GM21717 (cell line): ENCODE measurements around the gene MRPL53.
"Not testable (repeated sequence)": the region's sequence is repeated elsewhere in the genome, so short reads cannot be mapped to it uniquely, and the experiment has no call there.

Source experiments
- ATAC-seq: cut with Tn5 transposase; IDR thresholded peaks from one replicate; pipeline ENCODE4 v1.9.1; 2021; ENCODE audit warnings: mild to moderate bottlenecking, moderate library complexity; ENCODE audit not compliant: unreplicated experiment

MRPL53 gene

DNA sequence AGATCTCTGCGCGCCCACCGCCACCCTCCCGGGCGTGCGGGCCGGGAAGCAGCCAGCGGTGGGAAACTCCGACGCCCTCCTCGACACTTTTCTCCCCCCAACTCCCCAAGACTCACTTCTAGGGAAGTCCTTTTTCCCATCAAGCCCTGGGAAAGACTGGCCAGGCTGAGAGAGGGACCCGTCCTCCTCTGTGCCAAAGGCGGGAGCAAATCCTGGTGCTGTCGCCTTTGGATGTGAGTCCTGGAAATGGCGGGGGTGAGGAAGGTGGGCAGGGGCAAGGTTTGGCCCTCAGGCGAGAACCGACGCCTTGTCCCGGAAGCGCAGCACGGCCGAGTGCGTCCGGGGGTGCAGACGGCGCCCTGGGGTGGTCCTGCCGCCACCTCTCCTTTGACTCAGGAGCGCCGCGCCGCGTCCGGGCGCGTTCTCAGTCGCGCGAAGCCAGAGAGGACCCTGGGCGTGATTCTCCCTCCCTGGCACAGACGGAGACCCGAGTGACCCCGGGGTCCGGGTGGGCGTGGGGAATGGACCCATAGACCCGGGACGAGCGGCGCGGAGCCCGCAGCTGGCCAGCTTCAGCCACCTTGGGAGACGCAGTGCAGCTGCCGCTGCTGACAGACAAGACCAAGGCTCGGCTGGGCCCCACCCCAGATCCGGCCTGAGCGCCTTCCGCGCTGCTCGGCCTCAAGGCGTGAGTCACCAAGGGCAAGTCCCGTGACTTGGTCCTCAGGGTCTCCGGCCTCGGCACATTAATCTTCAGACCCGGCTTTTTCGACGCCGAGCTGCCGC lies 30.4 kb upstream of the MRPL53 start:
- no peak for ATAC-seq

DNA sequence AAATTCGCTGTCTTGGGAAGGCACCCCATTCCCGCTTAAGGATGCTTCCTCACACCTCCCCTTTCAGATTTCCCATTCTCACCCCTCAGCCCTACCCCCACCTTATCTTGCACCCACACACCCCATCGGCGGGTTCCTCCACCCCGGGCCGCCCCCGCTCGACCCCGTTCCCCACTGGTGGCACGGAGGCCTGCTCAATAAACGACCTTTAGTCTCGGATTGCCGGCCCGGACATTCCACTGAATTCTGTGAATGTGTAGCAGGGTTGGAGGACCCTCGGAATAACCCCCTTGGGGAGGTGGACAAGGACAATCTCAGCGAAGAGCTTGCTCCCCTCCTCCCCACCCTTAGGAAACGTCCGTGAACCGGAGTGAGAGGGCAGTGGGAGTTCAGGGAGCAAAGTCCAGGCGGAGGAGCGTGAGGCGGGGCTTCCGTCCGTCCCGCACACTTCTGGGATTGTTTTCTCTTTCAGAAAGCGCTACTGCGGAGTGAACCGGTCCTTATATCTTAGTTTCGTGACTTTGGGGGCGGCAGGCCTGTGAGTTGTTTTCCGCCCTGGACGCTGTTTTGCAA lies 29.8 kb upstream of the MRPL53 start:
- no peak for ATAC-seq

DNA sequence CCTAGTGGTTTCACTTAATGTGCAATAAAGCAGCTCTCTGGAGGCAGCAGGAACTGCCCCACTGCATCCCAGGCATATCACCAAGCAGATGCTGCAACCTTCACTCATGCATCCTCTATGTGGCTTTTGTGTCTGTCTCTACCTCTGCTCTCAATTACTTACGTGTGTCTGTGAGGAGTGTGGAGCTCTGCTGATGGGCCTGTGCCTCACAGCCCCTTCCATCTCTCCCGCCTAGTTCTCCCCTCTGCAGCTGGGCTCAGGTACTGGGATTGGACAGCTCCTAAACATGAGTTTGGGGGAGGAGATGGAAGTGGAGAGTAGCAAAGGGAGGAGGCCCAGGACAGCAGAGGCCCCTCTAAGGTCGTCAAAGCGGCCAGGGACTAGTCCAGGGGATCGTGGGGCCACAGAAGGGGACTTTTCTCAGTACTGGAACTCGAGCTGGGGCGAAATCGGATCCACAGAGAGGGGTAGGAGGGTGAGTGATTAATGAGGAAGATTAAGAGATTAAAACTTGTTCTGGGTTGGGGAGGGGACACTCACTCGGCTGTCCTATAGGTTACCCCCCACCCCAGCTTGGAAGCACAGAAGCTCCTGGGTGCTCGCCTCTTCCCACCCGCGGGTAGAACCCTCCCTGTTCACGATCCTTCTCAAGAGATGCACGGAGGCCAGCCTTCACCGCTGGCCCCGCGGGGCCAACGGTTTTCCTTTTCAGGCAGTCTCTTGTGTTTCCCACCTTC lies 29.0 kb upstream of the MRPL53 start:
- ATAC-seq = no peak

DNA sequence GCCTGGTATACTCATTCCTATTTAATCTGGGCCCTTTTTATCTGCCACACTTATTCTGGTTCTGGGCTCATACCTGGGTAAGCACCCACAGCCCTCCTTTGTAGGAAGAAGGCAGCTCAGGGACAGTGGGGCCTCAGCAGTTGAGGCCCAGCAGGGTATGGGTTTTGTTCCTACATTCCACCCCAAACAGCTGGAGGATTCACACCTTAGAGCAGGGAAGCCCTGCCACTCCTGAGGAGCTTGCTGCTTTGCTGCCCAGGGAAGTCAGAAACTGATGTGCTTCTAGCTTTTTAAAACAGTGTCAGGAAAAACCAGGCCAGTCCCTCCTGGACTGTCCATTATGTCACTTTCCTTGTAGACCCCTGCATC lies 28.1 kb upstream of the MRPL53 start:
- ATAC-seq = no peak

DNA sequence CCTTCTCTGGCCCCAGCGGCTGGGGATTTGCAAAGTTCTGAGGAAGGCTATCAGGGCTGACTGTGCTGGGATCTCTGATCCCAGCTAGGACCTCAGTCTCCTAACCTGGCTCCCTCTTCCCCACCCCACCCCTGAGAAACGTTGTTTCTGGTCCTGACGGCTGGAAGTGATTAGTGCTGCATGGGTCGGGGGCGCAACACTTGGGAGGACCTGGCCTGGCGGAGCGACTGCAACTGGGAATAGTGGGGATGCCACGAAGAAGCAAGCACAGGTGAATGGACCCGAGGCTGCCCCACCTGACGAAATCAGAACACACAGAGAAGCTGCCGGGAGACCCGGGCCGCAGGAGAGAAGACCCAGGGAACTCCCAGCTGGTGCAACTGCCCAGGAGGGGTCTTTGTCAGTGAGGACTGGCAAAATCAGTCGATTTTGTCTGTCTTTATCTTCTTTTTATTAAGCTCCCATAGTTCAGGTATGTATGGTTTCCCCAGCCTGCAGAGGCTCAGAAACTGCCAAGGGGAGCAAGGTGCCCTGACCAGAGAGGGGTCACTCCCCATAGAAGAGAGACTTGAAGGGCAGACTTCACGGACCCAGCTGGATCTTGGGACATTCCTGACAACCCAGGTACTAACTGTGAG lies 27.6 kb upstream of the MRPL53 start:
- ATAC-seq = no peak

DNA sequence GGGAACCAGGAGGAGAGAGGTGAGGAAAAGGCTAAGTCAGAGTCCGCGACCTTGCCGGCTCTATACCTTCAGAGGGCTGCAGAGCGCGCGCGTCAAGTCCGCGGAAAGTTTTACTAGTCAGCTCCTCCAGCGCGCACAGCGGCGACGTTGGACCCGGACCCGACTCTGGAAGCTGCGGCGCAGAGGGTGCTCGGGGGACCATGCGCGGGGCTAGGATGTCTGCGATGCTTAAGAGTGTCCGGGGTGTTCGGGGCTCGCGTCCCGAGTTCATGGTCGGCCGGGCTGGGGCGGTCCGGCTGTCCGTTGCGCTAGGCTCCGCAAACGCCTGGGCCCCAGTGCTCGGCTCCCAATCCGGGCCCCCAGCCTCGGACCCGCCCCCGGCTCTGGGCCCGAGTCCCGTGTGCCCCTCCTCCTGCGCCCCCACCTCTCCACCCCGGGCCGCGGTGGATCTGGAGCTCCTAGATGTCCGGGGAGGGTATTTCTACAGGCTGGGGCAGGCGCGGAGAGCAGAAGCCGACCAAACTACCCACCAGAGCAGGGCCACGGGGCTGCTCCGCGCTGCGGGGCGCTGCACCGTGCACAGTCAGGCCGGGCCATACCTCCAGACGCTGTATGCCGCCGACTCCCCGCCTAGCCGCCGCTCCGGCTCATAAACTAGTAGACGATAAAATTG lies 26.9 kb upstream of the MRPL53 start, which contains the start of gene LBX2:
LBX2 (minus strand) TSS at position 337 of the 673 bp plus-strand sequence; CDS start at position 271, 66 bp downstream.
- no peak for ATAC-seq

DNA sequence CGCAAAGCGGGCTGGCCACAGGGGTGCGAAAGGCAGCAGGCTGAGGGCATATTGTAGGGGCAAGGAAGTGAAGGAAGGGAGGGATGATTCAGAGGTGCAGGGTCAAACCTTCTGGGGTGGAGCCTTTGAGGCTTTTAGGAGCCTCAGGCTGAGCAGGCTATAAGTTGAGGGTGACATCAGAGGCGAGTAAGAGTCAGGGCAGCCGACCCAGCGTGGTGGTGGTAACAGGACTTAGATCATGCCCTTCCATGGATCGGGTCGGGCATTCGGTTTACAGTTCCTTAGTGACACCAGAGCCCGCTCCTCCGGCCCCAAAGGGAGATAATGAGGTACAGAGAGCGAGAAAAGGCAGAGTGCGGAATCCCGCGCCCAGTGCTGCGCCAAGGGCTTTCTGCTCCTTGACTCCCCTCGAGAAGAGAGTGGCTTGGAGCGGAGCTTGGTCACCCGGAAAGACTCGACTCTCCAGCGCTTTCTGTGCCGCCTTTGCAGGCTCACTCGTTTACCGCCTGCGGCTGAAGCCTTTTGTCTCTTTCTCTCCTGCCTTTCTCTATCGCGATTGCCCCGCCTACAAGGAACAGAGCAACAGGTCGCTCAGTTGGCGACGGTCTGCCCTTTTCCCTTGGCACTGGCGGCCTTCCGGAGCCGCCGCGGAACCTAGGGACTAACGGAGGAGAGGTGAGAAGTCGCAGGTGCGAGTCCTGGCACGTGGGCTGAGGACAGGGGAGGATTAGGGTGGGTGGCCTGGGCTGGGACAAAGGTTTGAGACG lies 26.2 kb upstream of the MRPL53 start:
- no peak for ATAC-seq

DNA sequence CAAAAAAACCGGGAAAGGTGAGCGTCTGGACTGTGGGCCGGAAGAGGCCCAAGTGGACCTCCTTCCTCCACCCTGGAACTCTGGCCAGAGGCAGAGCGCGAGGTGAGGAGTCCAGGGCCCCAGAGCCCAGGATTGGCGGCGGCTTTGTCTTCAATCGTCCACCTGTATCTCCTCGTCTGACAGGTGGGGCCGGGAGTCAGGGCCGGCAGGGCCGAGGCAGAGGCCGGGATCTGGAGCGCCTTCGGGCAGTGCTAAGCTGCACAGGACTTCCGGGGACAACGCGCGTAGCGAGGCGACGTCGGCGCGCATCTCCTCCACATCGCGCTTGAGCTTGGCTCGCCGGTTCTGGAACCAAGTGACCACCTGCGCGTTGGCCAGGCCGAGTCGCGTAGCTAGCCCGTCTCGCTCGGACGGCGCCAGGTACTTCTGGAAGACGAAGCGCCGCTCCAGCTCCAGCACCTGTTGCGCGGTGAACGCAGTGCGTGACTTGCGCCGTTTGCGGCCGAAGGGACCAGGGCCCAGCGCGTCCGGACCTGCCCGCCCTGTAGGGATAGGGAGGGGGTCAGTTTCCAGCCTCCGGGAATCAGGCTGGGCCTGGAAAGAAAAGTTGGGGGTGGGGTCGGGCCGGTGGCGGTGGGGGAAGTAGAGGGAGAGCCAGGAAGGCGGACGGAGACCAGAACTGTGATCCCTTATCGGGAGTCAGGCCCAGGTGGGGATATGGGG lies 25.5 kb upstream of the MRPL53 start:
- ATAC-seq = no peak

DNA sequence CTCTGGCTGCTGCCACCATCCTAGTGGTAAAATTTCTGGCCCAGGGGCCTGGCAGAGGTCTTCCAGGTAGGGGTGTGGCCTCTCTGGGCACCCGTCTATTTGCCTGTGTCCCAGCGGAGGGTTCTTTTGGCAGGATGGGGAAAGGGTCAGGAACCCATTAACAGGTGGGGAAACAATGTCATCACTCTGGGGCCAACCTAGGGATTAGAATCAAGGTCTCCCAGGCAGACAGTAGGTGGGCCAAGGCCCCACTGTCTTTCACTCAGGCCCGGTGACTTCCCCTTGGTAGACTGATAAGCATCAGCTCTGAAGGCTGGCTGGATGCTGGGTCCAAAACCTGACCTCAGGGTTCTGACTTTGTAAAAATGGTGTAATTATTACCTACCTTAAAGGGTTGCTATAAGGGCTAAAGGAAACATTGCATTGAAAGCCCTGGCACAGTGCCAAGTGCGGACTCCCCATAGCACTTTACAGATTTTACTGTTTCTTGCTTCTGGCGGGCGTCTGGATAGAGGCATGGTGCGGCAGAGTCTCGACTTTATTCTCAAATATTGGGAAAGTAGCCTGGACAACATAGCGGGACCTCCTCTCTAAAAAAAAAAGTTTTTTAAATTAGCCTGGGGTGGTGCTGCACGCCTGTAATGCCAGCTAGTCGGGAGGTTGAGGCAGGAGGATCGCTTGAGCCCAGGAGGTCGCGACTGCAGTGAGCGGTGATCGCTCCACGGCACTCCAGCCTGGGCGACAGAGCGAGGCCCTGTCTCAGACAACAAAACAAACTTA lies 24.7 kb upstream of the MRPL53 start:
- ATAC-seq = no peak

DNA sequence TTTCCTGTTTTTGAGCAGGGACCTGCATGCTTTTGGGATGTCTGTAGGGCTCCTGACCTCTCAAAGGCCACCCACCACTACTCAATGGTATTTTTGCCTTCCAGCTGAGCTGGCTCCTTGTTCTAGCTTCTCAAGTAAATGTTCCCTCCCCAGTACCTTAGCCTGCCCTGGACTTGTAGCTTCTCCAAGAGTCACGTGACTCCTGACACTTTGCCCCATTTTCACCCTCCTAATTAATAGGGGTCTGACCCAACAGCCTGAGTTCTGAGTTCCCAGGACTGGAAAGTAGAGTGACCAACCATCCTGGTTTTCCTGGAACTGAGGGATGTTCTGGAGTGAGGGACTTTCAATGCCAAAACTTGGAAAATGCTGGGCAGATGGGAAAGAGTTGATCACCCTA lies 23.0 kb upstream of the MRPL53 start:
- no peak for ATAC-seq

DNA sequence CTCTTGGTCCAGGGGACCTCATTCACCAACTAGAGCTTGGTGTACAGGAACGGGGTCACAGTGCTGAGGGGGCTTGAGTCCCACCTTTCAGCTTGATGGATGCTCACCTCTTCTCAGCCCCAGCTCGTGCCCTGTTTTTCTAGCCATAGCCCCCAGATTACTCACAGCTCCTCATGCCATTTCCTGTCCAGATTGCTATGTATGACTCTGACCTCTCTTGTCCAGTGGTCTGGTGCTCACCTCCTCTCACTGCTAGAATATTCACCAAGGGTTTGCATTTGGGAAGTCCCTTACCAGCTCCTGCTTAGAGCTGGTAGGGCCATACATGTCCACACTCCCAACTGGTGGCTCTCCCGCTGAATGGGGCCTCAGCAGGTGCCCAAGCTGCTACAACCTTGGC lies 21.1 kb upstream of the MRPL53 start:
- no peak for ATAC-seq

DNA sequence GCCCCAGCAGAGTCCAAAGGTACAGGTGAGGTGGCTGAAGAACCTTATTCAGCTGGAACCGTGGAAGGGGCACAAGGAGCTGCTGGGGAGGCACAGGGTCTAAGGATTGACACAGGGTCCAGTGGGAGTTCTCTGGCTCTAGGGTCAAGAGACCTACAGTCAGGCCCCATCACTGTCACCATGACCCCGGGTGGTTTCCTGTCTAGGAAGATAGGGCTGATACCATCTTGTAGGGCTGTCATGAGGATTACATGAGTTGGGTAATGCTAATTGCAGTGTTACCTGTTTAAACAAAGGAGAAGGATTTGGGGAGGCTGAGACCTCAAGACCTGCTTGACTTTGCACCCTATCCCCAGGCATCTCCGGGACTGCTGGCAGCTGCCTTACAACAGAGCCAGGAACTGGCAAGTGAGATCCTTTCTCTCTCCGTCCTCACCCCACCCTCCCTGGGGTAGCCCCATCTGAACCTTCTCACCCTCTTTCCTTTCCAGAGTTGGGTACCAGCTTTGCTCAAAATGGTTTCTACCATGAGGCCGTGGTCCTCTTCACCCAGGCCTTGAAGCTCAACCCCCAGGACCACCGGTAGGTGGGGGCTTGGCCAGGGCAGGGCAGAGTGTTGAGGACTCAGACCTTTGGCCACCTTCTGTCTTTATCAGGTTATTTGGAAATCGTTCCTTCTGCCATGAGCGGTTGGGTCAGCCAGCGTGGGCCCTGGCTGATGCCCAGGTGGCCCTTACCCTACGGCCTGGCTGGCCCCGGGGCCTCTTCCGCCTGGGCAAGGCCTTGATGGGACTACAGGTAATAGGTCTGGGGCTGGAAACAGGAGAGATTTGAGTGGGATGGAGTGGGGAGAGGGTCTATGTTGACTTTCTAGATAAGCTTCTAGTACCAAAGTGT lies 19.4 kb upstream of the MRPL53 start:
- no peak for ATAC-seq

DNA sequence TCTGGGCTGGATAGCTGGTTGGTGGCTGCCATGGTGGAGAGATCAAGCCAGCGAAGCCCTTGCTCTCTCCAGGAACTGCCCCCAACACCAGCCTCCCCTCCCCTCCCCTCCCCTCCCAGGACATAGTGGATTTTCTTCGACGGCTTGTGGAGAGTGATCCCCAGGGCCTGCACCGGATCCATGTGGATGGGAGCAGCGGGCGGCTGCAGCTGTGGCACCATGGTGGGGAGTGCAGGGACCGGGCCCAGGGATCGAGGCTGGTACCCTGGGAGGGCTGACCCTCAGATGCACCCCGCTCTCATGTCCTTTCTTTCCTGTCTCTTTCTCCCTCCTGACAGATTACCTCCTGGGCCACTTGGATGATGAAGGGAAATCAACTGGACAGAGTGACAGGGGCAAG lies 17.4 kb upstream of the MRPL53 start:
- ATAC-seq = no peak

DNA sequence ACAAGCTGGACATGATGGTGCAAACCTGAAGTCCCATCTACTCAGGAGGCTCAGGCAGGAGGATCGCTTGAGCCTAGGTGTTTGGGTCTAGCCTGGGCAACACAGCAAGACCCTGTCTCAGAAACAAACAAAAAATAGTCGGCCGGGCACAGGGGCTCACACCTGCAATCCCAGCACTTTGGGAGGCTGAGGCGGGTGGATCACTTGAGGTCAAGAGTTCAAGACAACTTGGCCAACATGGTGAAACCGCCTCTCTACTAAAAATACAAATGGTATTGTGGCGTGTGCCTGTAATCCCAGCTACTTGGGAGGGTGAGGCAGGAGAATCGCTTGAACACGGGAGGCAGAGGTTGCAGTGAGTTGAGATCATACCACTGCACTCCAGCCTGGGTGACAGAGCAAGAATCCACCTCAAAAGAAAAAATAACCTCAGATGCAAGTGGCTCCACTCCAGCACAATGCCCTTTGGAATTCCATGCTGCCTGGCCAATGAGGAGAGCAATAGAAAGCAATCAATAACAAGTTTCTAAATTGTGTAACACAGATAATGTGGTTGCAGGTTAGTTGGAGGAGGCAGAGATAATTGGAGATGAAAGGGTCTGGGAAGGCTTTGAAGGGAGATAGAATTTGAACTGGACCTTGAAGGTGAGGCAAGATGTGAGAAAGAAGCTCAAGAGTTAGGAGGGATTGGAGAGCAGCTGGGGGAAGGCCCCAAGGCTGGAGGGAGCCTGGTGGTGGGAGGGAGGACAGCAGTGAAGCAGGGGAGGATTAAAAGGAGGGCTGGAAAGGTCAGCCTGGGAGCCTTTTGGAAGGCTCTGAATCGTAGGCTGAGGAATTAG lies 16.4 kb upstream of the MRPL53 start:
- ATAC-seq = no peak

DNA sequence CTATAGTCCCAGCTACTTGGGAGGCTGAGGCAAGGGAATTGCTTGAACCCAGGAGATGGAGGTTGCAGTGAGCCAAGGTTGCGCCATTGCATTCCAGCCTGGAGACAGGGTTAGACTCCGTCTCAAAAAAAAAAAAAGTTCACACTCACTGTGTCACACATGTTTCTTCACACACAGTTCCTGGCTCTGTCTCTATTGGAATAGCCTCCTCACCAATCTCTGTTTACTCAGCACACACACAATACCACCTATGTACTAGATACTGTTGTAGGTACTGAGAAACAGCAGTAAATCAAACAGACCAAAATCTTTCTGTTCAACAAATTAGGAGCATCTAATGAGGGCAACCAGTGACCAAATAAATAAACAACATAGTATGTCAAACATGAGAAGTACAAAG lies 13.7 kb upstream of the MRPL53 start:
- ATAC-seq = no peak

DNA sequence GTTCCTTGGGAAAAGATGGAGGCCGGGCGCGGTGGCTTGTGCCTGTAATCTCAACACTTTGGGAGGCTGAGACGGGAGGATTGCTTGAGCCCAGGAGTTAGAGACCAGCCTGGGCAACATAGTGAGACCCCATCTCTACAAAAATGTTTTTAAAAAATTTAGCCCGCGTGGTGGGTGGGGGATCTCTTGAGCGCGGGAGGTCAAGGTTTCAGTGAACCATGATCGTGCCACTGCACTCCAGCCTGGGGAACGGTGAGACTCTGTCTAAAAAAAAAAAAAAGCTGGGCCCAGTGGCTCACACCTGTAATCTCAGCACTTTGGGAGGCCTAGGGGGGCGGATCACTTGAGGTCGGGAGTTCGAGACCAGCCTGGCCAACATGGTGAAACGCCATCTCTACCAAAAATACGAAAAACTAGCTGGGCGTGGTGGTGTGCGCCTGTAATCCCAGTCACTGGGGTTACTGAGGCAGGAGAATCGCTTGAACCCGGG lies 11.2 kb upstream of the MRPL53 start:
- ATAC-seq = not testable (repeated sequence)
